A673 (cell line): ENCODE results near the gene NDUFB11. TPM values are rescaled to one million over a fixed set of nuclear protein-coding genes. Genes with fewer than 3 reads are reported as not detected.
A peak's percentile ranks its signal among the peaks of the same experiment; 100 is the strongest.
"Not testable (repeated sequence)": the region's sequence is repeated elsewhere in the genome, so short reads cannot be mapped to it uniquely, and the experiment has no call there.

Experiments used
- BruUV-seq: library from RNA; stranded (reverse); fragments of 400-500 nt; replicated peaks from 2 replicates; lab custom pipeline; 2021; lab: Mats Ljungman, UMichigan
- CTCF ChIA-PET: fragments of 300-600 bp; sonication (Branson Sonifier 250); formaldehyde crosslinking; loops from one replicate; lab custom pipeline; 2022; ENCODE audit warnings: antibody characterized with exemption; lab: Charles Lee
- POLR2A ChIA-PET: fragments of 300-600 bp; sonication (Branson Sonifier 250); formaldehyde crosslinking; loops from one replicate; lab custom pipeline; 2022; ENCODE audit warnings: antibody characterized with exemption; ENCODE audit not compliant: low non-redundant PET; lab: Charles Lee
- DNase-seq: peaks from one replicate; pipeline ENCODE4 v3.0.0-alpha.2; 2015; ENCODE audit warnings: low spot score
- H3K27ac ChIP-seq: fragments of 200-600 bp; sonication (generic); 2 replicates; pipeline ENCODE4 v1.5.1; 2016; ENCODE audit warnings: mixed run types, low read depth, mild to moderate bottlenecking, mixed read lengths, antibody characterized with exemption, low read length; ENCODE audit not compliant: poor library complexity, severe bottlenecking
- H3K27me3 ChIP-seq: fragments of 200-600 bp; sonication (generic); replicated peaks from 2 replicates; pipeline ENCODE4 v1.6.1; 2017; ENCODE audit warnings: mixed run types, low read depth, mild to moderate bottlenecking, mixed read lengths, antibody characterized with exemption, low read length; ENCODE audit not compliant: insufficient read depth, poor library complexity
- H3K36me3 ChIP-seq: fragments of 200-600 bp; sonication (generic); 2 replicates; pipeline ENCODE4 v1.6.1; 2016; ENCODE audit warnings: mixed run types, mild to moderate bottlenecking, mixed read lengths, antibody characterized with exemption, low read length; ENCODE audit not compliant: insufficient read depth, poor library complexity, severe bottlenecking
- H3K4me1 ChIP-seq: fragments of 200-600 bp; sonication (generic); 2 replicates; pipeline ENCODE4 v1.6.1; 2017; ENCODE audit warnings: mixed run types, mild to moderate bottlenecking, mixed read lengths, antibody characterized with exemption, low read length; ENCODE audit not compliant: insufficient read depth, poor library complexity, severe bottlenecking
- H3K4me3 ChIP-seq: fragments of 200-600 bp; sonication (generic); 2 replicates; pipeline ENCODE4 v1.5.1; 2016; ENCODE audit warnings: low read depth, mixed run types, mild to moderate bottlenecking, mixed read lengths, low read length; ENCODE audit not compliant: poor library complexity, severe bottlenecking
- H3K9me3 ChIP-seq: fragments of 200-600 bp; sonication (generic); 2 replicates; pipeline ENCODE4 v1.6.1; 2016; ENCODE audit warnings: mixed run types, low read depth, mild to moderate bottlenecking, mixed read lengths, antibody characterized with exemption, low read length; ENCODE audit not compliant: poor library complexity, severe bottlenecking
- EZH2 ChIP-seq: fragments of 200-600 bp; sonication (generic); IDR thresholded peaks from 2 replicates; pipeline ENCODE4 v1.6.1; 2017; ENCODE audit warnings: borderline replicate concordance, low read depth, mild to moderate bottlenecking, mixed read lengths, antibody characterized with exemption, low read length; ENCODE audit not compliant: poor library complexity, severe bottlenecking
- intact Hi-C: fragments of 100-400 bp; cut with micrococcal nuclease; formaldehyde crosslinking; loops from one replicate; pipeline ENCODE4 v1.10.0; 2022; ENCODE audit not compliant: unreplicated experiment
- total RNA-seq: library from RNA; stranded (reverse); gene quantifications from 2 replicates; pipeline ENCODE4 v1.2.3, GENCODE V29; 2021
- TF ChIP-seq, protein P1 (sequence below): fragments of 300-800, 200-600 bp; sonication (generic); conservative IDR thresholded peaks from 2 replicates; pipeline ENCODE4 v1.5.1; 2017; ENCODE audit warnings: low read depth, mild to moderate bottlenecking, antibody characterized with exemption, low read length, moderate library complexity, mixed read lengths

The NDUFB11 gene
- total RNA-seq, 1 experiment from 2014 or later: 137 TPM

DNA sequence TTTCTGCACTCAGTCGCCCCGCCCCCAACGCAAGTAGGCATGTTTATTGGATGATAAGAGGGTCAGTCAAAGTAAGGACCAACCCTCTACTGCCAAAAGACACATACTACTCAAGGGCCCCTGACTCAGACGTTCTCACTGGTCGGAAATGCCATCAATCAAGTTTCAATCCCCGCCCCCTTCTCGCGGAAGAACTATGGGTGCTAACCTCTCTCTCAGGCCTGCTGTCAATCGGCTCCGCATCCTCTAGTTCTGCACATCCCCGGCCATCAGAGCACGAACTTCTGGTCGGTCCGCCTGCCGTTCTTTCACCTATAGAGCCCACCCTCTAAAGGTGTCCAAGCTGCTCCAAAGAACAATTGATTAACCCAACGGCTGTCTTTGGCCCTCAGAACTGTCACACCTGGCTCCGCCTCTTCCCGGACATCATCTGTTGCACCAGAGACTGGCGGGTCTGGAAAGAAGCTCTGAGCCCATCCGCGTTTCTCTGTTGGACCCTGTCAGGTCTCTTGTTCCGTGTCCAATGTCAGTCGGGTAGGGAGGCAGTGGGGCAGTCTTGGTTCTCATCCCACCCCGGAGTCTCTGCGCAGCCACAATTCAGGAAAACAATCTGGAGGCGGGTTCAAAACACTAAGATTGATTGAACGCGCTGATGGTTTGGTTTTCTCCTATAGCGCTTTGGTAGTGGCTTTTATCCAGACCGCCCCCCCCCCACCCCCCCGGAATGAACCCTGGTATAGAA lies 15.2 kb downstream of the NDUFB11 start:
- ChIA-PET POLR2A (no interaction called here), CTCF (no interaction called here)
- DNase-seq: peak; percentile 96
- peak overlapping the region; percentile 17 for H3K27ac ChIP-seq
- TF ChIP-seq, protein P1, sequence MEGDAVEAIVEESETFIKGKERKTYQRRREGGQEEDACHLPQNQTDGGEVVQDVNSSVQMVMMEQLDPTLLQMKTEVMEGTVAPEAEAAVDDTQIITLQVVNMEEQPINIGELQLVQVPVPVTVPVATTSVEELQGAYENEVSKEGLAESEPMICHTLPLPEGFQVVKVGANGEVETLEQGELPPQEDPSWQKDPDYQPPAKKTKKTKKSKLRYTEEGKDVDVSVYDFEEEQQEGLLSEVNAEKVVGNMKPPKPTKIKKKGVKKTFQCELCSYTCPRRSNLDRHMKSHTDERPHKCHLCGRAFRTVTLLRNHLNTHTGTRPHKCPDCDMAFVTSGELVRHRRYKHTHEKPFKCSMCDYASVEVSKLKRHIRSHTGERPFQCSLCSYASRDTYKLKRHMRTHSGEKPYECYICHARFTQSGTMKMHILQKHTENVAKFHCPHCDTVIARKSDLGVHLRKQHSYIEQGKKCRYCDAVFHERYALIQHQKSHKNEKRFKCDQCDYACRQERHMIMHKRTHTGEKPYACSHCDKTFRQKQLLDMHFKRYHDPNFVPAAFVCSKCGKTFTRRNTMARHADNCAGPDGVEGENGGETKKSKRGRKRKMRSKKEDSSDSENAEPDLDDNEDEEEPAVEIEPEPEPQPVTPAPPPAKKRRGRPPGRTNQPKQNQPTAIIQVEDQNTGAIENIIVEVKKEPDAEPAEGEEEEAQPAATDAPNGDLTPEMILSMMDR: no peak
- no peak for TF ChIP-seq EZH2
- intact Hi-C loops: no loop called here
- H3K36me3 ChIP-seq: no peaks in the 10 kb centered on the region
- peak overlapping the region; percentile 50 for H3K4me3 ChIP-seq
- no TSS peak for BruUV-seq
- H3K4me1 ChIP-seq: no peaks in the 10 kb centered on the region
- H3K27me3 ChIP-seq: no peaks in the 10 kb centered on the region
- H3K9me3 ChIP-seq: no peaks in the 10 kb centered on the region

DNA sequence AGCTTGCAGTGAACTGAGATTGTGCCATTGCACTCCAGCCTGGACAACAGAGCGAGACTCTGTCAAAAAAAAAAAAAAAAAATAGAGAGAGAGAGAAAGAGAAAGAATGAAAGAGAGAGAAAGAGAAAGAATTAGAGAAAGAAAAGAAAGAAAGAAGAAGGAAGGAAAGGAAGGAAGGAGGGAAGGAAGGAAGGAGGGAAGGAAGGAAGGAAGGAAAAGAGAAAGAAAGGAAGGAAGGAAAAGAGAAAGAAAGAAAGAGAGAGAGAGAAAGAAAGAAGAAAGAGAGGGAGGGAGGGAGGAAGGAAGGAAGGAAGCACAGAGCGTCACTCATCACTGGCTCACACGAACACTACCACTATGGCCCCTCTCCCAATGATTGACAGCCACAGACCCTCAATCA lies 20.0 kb downstream of the NDUFB11 start:
- BruUV-seq, POLR2A ChIA-PET, intact Hi-C loops: not testable (repeated sequence)

DNA sequence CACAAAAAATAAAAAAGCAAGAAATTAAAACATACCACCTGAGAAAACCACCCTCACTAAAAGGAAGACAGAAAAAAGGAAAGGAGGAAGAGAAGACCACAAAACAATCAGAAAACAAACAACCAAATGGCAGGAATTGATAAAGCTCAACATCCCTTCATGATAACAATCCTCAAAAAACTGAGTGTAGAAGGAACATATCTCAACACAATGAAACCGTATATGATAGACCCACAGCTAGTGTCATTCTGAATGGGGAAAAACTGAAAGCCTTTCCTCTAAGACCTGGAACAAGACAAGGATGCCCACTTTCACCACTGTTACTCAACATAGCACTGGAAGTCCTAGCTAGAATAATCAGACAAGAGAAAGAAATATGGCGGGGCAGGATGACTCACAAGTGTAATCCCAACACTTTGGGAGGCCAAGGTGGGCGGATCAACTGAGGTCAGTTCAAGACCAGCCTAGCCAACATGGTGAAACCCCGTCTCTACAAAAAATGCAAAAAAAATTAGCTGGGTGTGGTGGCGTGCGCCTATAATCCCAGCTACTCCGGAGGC lies 27.9 kb downstream of the NDUFB11 start:
- H3K27ac ChIP-seq, intact Hi-C loops, H3K4me1 ChIP-seq, H3K27me3 ChIP-seq, H3K36me3 ChIP-seq, POLR2A ChIA-PET, CTCF ChIA-PET, BruUV-seq, DNase-seq, H3K4me3 ChIP-seq, H3K9me3 ChIP-seq: not testable (repeated sequence)

More for the DNA sequence above, 20.0 kb downstream of the NDUFB11 start:
- H3K4me1 ChIP-seq, H3K27me3 ChIP-seq, H3K36me3 ChIP-seq, H3K4me3 ChIP-seq, H3K27ac ChIP-seq, H3K9me3 ChIP-seq, DNase-seq, CTCF ChIA-PET: not testable (repeated sequence)

DNA sequence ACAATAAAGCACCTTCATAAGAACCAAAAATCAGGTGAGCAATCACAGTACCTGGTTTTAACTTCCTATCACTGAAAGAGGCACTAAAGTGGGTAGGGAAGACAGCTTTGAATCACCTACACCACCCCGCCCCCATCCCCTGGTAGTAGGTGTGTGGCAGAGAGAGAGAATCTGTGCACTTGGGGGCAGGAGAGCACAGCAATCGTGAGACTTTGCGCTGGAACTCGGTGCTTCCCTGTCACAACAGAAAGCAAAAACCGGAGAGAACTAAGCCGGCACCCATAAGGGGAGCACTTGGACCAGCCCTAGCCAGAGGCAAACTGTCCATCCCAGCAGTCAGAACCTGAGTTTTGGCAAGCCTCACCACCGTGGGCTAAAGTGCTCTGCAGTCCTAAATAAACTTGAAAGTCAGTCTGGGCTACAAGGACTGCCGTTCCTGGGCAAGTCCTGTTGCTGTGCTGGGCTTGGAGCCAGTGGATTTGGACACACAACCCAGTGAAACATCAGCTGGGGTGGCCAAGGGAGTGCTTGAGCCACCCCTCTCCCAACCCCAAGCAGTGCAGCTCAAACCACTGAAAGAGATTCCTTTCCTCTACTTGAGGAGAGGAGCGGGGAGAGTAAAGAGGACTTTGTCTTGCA lies 32.1 kb downstream of the NDUFB11 start:
- CTCF ChIA-PET: no interaction called here
- Histone ChIP-seq H3K27ac (no peak overlapping the region), H3K4me1 (no peaks in the 10 kb centered on the region), H3K9me3 (no peaks in the 10 kb centered on the region), H3K36me3 (no peaks in the 10 kb centered on the region), H3K27me3 (no peaks in the 10 kb centered on the region), H3K4me3 (no peak overlapping the region)
- POLR2A ChIA-PET: interaction anchor here (0.5 kb wide), 1 partner anchor 238 kb away, joined by 8 read pairs; no protein-coding TSS in a partner anchor
- no TSS peak for BruUV-seq
- DNase-seq: no peak
- no peak for TF ChIP-seq EZH2
- TF ChIP-seq, protein P1: no peak
- intact Hi-C loops: no loop called here

DNA sequence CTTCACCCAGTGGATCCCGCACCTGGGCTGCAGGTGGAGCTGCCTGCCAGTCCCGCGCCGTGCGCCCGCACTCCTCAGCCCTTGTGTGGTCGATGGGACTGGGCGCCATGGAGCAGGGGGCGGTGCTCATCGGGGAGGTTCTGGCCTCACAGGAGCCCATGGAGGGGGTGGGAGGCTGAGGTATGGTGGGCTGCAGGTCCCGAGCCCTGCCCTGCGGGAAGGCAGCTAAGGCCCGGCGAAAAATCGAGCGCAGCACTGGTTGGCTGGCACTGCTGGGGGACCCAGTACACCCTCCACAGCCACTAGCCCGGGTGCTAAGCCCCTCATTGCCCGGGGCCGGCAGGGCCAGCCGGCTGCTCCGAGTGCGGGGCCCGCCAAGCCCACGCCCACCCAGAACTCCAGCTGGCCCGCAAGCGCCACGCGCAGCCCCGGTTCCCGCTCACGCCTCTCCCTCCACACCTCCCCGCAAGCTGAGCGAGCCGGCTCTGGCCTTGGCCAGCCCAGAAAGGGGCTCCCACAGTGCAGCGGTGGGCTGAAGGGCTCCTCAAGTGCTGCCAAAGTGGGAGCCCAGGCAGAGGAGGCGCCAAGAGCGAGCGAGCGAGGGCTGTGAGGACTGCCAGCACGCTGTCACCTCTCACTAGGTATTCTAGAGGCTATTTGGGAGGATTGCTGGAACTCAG lies 33.4 kb downstream of the NDUFB11 start:
- intact Hi-C loops, H3K4me3 ChIP-seq, BruUV-seq, DNase-seq, POLR2A ChIA-PET, H3K27ac ChIP-seq, H3K36me3 ChIP-seq, CTCF ChIA-PET, H3K9me3 ChIP-seq, H3K27me3 ChIP-seq, H3K4me1 ChIP-seq: not testable (repeated sequence)
